ENCODE data around the gene CTAG1A. TPM values are rescaled to one million over a fixed set of nuclear protein-coding genes. Genes with fewer than 3 reads are reported as not detected.
"Not testable (repeated sequence)": the region's sequence is repeated elsewhere in the genome, so short reads cannot be mapped to it uniquely, and the experiment has no call there.

The CTAG1A gene
- total RNA-seq, 4 donors from 2014 or later = not detected

GRCh38 chrX:154575076-154575475, 9.9 kb upstream of the CTAG1A start:
- not testable (repeated sequence) for H3K27me3 ChIP-seq; H3K4me1 ChIP-seq; H3K4me3 ChIP-seq; H3K9me3 ChIP-seq; H3K27ac ChIP-seq; H3K36me3 ChIP-seq; DNase-seq (ENCODE audit: low spot score in 2 of 2)
- no CpG with 5 or more reads among the region's 5 CpGs for WGBS

GRCh38 chrX:154582994-154583393, 1.9 kb upstream of the CTAG1A start:
- not testable (repeated sequence) for H3K9me3 ChIP-seq; H3K27me3 ChIP-seq; H3K27ac ChIP-seq; H3K4me1 ChIP-seq; H3K4me3 ChIP-seq; DNase-seq (ENCODE audit: low spot score in 2 of 2); H3K36me3 ChIP-seq
- WGBS = no CpG with 5 or more reads among the region's 8 CpGs

GRCh38 chrX:154590415-154590814, 5.5 kb downstream of the CTAG1A start:
- not testable (repeated sequence) for H3K36me3 ChIP-seq; H3K27me3 ChIP-seq; H3K27ac ChIP-seq; H3K4me1 ChIP-seq; H3K9me3 ChIP-seq; DNase-seq (ENCODE audit: low spot score in 2 of 2); H3K4me3 ChIP-seq
- no CpG with 5 or more reads among the region's 13 CpGs for WGBS

- no peaks in the 10 kb centered on the region for H3K9me3 ChIP-seq
- DNase-seq (ENCODE audit: low spot score in 2 of 2) = no peak
- no peak overlapping the region for H3K4me3 ChIP-seq
- no peaks in the 10 kb centered on the region for H3K36me3 ChIP-seq
- H3K27me3 ChIP-seq = no peaks in the 10 kb centered on the region
- WGBS = 90% methylated on average over 5 of the region's 5 CpGs
- H3K27ac ChIP-seq = no peak overlapping the region
- H3K4me1 ChIP-seq = no peaks in the 10 kb centered on the region
- TF ChIP-seq POLR2A (IDR thresholded peaks at IDR 0.05) (no peak), CTCF (IDR thresholded peaks at IDR 0.05) (no peak), POLR2AphosphoS5 (IDR thresholded peaks at IDR 0.05) (no peak), EP300 (IDR thresholded peaks at IDR 0.05) (no peak)
Measured at GRCh38 chrX:154592505-154592904, 7.6 kb downstream of the CTAG1A start.

- no peak for TF ChIP-seq CTCF (IDR thresholded peaks at IDR 0.05)
- no peak for TF ChIP-seq EP300 (IDR thresholded peaks at IDR 0.05)
- TF ChIP-seq POLR2A (IDR thresholded peaks at IDR 0.05) = no peak
- TF ChIP-seq POLR2AphosphoS5 (IDR thresholded peaks at IDR 0.05) = no peak
- Histone ChIP-seq H3K27ac (no peak overlapping the region), H3K4me3 (no peak overlapping the region), H3K4me1 (no peaks in the 10 kb centered on the region), H3K36me3 (no peaks in the 10 kb centered on the region), H3K9me3 (no peaks in the 10 kb centered on the region), H3K27me3 (no peaks in the 10 kb centered on the region)
- DNase-seq (ENCODE audit: low spot score in 2 of 2) = no peak
- 78% methylated on average over 4 of the region's 5 CpGs for WGBS
Measured at GRCh38 chrX:154593201-154593600, 8.3 kb downstream of the CTAG1A start.

- TF ChIP-seq EP300 (IDR thresholded peaks at IDR 0.05) (no peak), POLR2AphosphoS5 (IDR thresholded peaks at IDR 0.05) (no peak), CTCF (IDR thresholded peaks at IDR 0.05) (no peak), POLR2A (IDR thresholded peaks at IDR 0.05) (no peak)
- no peaks in the 10 kb centered on the region for H3K36me3 ChIP-seq
- H3K4me3 ChIP-seq = no peak overlapping the region
- DNase-seq (ENCODE audit: low spot score in 2 of 2) = no peak
- no peak overlapping the region for H3K27ac ChIP-seq
- no peaks in the 10 kb centered on the region for H3K4me1 ChIP-seq
- WGBS = 66% methylated on average over 4 of the region's 4 CpGs
- no peaks in the 10 kb centered on the region for H3K27me3 ChIP-seq
- H3K9me3 ChIP-seq = no peaks in the 10 kb centered on the region
Measured at GRCh38 chrX:154594491-154594890, 9.6 kb downstream of the CTAG1A start.

GRCh38 chrX:154595559-154596249, 10.8 kb downstream of the CTAG1A start:
- H3K9me3 ChIP-seq = no peaks in the 10 kb centered on the region
- 45% methylated on average over 2 of the region's 2 CpGs for WGBS
- H3K4me3 ChIP-seq = no peak overlapping the region
- H3K27ac ChIP-seq = no peak overlapping the region
- H3K36me3 ChIP-seq = no peaks in the 10 kb centered on the region
- DNase-seq (ENCODE audit: low spot score in 2 of 2) = no peak
- TF ChIP-seq EP300 (IDR thresholded peaks at IDR 0.05) = no peak
- no peak for TF ChIP-seq CTCF (IDR thresholded peaks at IDR 0.05)
- no peak for TF ChIP-seq POLR2AphosphoS5 (IDR thresholded peaks at IDR 0.05)
- no peak for TF ChIP-seq POLR2A (IDR thresholded peaks at IDR 0.05)
- H3K4me1 ChIP-seq = no peaks in the 10 kb centered on the region
- H3K27me3 ChIP-seq = no peaks in the 10 kb centered on the region
